BLaER1 (cell line): ENCODE measurements around the gene PRG3.

Experiments
- H3K27ac ChIP-seq: shearing (Covaris generic); formaldehyde crosslinking; 2 replicates; pipeline ENCODE4 v1.8.1; 2022
- H3K27me3 ChIP-seq: shearing (Covaris generic); formaldehyde crosslinking; 2 replicates; pipeline ENCODE4 v1.8.1; 2022
- H3K36me3 ChIP-seq: shearing (Covaris generic); formaldehyde crosslinking; 2 replicates; pipeline ENCODE4 v1.8.1; 2022
- H3K4me1 ChIP-seq: shearing (Covaris generic); formaldehyde crosslinking; 2 replicates; pipeline ENCODE4 v1.8.1; 2022
- H3K4me2 ChIP-seq: shearing (Covaris generic); formaldehyde crosslinking; 2 replicates; pipeline ENCODE4 v1.8.1; 2022
- H3K4me3 ChIP-seq: shearing (Covaris generic); formaldehyde crosslinking; 2 replicates; pipeline ENCODE4 v1.8.1; 2022
- H3K9ac ChIP-seq: shearing (Covaris generic); formaldehyde crosslinking; 2 replicates; pipeline ENCODE4 v1.8.1; 2022
- H3K9me3 ChIP-seq: shearing (Covaris generic); formaldehyde crosslinking; 2 replicates; pipeline ENCODE4 v1.8.1; 2022
- H4K20me1 ChIP-seq: shearing (Covaris generic); formaldehyde crosslinking; 2 replicates; pipeline ENCODE4 v1.8.1; 2022
- Cebpa-rat ChIP-seq: shearing (Covaris generic); IDR thresholded peaks from 2 replicates; pipeline ENCODE4 v1.8.1; 2022

PRG3 gene, protein sequence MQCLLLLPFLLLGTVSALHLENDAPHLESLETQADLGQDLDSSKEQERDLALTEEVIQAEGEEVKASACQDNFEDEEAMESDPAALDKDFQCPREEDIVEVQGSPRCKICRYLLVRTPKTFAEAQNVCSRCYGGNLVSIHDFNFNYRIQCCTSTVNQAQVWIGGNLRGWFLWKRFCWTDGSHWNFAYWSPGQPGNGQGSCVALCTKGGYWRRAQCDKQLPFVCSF

DNA sequence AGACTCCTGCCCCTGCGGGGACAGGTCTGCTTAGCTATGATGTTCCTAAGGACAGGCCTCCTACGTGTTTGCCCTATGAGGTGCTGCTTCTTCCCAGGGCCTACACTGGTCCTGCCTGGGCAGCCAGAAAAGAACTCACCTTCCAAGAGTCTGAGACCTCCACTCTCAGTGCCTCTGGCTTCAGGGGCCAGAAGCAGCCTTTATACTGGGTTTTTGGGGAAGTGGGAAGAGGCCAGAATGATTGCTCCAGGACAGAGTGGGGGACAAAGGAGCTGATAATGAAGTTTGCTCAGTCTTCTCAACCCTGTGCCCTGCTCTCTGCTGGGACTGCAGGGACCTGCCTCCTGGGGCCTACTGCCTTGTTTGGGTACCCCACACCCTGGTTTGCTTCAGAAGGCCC lies at the start of gene PRG3:
Gene PRG3 (minus strand): TSS at position 176 of the 400 bp plus-strand sequence. CDS start 442 bp downstream, outside the sequence.
- H3K4me2 ChIP-seq: no peak within 1 kb of the TSS
- H3K4me1 ChIP-seq: no peaks in the 10 kb centered on the region
- no peaks in the 10 kb centered on the region for H3K36me3 ChIP-seq
- H3K27ac ChIP-seq: no peak within 1 kb of the TSS
- no peak within 1 kb of the TSS for H3K9ac ChIP-seq
- no peaks in the 10 kb centered on the region for H3K27me3 ChIP-seq
- no peak for TF ChIP-seq Cebpa-rat
- no peaks in the 10 kb centered on the region for H4K20me1 ChIP-seq
- H3K4me3 ChIP-seq: no peak within 1 kb of the TSS
- no peaks in the 10 kb centered on the region for H3K9me3 ChIP-seq

DNA sequence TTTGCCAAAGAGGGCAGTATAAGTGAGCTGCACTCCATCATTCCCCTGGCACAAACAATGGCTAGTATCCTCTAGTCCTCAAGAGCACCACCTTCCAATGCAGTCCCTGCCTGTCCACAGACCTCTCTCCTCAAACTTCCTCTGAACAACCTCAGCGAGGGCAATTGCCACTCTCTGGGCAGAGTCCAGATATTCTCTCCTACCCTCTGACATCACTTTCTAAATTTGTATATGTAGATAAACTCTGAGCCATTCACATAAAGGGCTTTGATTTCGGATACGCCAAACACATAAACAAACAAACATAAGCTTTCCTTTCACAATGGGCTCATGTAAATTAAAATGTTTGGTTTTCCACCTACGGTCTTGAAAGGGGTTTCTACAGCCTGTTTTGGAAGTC lies 49.0 kb upstream of the PRG3 start:
- no peak overlapping the region for H3K9ac ChIP-seq
- peaks cover 36% of the 10 kb centered on the region for H3K4me1 ChIP-seq
- H4K20me1 ChIP-seq: no peaks in the 10 kb centered on the region
- H3K4me2 ChIP-seq: no peak overlapping the region
- no peak overlapping the region for H3K27ac ChIP-seq
- no peak for TF ChIP-seq Cebpa-rat
- peaks cover 10% of the 10 kb centered on the region; the same call in 1 of the 2 replicates for H3K36me3 ChIP-seq
- H3K9me3 ChIP-seq: no peaks in the 10 kb centered on the region
- H3K4me3 ChIP-seq: no peak overlapping the region
- no peaks in the 10 kb centered on the region for H3K27me3 ChIP-seq

DNA sequence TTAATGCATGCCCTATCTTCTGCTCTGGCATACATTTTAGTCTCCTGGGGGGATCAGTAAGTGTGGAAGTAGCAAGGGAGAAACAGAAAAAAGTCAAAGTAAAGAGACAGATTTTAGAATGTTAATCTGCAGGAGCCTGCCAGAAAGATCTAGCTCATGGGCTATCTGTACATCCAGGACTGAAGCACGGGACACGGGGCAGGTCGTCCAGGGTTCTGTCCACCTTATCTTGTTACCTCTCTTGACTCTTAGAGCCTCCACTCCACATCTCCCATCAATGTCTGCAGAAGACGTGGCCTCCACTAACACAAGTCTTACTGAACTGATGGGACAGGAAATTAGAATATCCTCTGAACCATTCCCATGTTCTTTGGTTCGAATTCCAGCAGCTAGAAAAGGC lies 47.7 kb upstream of the PRG3 start:
- H3K9me3 ChIP-seq: no peaks in the 10 kb centered on the region
- peaks cover 12% of the 10 kb centered on the region for H4K20me1 ChIP-seq
- H3K27ac ChIP-seq: no peak overlapping the region
- H3K36me3 ChIP-seq: peaks cover 19% of the 10 kb centered on the region
- TF ChIP-seq Cebpa-rat: no peak
- peaks cover 46% of the 10 kb centered on the region for H3K4me1 ChIP-seq
- H3K4me2 ChIP-seq: no peak overlapping the region
- H3K4me3 ChIP-seq: no peak overlapping the region
- no peaks in the 10 kb centered on the region for H3K27me3 ChIP-seq
- H3K9ac ChIP-seq: no peak overlapping the region

DNA sequence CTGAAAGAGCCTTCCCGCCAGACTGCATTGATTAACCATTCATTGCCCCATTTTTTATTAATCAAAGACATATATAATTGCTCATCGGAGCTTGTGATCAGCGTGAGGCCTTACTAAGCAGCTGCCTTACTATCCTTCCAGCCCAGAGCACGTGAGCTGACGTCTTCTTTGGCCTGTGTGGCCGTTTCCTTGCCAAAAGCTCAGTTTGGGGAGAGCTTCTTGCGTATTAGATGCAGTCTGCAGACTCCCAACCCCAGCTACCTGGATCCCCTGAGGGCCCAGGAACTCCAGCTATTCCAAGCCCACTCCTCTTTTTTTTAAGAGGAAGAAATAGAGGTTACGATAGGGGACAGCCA lies 46.8 kb upstream of the PRG3 start:
- Histone ChIP-seq H3K4me1 (peaks cover 50% of the 10 kb centered on the region), H3K9me3 (no peaks in the 10 kb centered on the region), H3K36me3 (peaks cover 28% of the 10 kb centered on the region), H3K4me2 (peak overlapping the region; percentile 100), H4K20me1 (peaks cover 19% of the 10 kb centered on the region), H3K9ac (peak overlapping the region; percentile 90), H3K27me3 (no peaks in the 10 kb centered on the region), H3K27ac (peak overlapping the region; percentile 94), H3K4me3 (peak overlapping the region; percentile 76; the same call in 1 of the 2 replicates)
- TF ChIP-seq Cebpa-rat: no peak

DNA sequence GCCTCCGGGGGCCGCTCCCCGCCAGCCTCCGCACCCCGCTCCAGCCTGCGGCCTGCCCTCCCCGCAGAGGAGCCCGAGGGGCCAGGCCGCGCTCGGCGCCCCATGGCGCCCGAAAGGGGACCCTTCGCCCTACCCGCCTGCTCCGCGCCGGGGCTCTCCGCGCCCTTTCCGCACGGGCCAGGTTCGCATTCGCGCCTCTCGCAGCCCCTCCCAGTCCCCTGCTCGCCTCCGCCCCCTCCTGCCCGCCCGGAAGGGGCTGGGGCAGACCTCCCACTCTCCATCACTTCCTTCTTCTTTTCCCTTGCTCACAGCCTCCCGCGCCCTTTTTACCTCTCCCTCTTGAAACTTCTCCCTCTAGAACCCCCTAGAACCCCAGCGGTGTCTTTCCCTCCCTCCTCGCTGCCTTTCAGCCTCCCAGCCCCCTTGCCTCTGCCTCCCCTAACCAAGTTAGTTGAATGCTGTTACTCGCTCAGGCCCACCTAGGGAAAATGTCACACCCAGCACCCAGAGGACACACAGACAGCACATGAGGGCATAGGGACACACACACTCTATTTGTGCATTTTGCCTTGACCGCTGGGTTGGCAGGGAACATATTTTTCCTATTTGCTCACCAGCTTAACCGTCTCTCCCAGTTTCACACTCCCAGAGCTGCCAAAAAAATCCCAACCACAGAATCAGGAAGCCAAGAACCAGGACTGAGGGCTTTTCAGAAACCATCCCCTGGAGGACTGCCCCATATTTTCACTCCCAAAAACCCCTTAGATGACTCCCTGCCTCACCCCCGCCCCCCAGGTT lies 46.2 kb upstream of the PRG3 start, which contains the start of gene SLC43A3:
Gene SLC43A3 (minus strand): TSS at position 193 of the 798 bp plus-strand sequence. CDS start 949 bp downstream, outside the sequence.
- H3K4me1 ChIP-seq: peaks cover 50% of the 10 kb centered on the region
- H4K20me1 ChIP-seq: peaks cover 25% of the 10 kb centered on the region
- peak within 1 kb of the TSS; percentile 100 for H3K4me2 ChIP-seq
- H3K27ac ChIP-seq: peak within 1 kb of the TSS; percentile 94
- H3K36me3 ChIP-seq: peaks cover 34% of the 10 kb centered on the region
- H3K9ac ChIP-seq: peak within 1 kb of the TSS; percentile 90
- TF ChIP-seq Cebpa-rat: no peak
- no peaks in the 10 kb centered on the region for H3K9me3 ChIP-seq
- H3K27me3 ChIP-seq: no peaks in the 10 kb centered on the region
- H3K4me3 ChIP-seq: peak within 1 kb of the TSS; percentile 76

DNA sequence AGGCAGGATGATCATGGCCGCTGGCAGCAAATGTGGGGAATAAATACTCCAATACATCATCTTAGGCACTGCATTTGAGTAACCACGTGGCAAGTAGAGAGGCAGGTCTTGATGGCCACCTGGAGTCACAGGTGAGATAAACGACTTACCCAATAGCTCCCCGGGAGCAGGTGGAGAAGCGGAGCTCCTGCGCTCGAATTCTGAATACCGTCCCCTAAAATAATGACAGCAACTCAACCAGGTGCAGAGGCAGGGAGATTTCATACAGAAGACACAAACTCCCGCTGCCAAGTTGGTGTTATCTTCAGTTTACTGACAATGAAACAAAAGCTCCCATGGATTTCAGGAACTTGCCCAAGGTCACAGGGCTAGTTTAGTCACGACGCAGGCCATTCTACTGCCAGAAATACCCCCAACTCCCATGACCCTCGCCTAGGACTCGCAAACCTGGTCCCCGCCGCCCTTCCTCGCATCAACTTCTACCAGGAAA lies 45.5 kb upstream of the PRG3 start:
- no peaks in the 10 kb centered on the region for H3K9me3 ChIP-seq
- H3K9ac ChIP-seq: peak overlapping the region; percentile 90

DNA sequence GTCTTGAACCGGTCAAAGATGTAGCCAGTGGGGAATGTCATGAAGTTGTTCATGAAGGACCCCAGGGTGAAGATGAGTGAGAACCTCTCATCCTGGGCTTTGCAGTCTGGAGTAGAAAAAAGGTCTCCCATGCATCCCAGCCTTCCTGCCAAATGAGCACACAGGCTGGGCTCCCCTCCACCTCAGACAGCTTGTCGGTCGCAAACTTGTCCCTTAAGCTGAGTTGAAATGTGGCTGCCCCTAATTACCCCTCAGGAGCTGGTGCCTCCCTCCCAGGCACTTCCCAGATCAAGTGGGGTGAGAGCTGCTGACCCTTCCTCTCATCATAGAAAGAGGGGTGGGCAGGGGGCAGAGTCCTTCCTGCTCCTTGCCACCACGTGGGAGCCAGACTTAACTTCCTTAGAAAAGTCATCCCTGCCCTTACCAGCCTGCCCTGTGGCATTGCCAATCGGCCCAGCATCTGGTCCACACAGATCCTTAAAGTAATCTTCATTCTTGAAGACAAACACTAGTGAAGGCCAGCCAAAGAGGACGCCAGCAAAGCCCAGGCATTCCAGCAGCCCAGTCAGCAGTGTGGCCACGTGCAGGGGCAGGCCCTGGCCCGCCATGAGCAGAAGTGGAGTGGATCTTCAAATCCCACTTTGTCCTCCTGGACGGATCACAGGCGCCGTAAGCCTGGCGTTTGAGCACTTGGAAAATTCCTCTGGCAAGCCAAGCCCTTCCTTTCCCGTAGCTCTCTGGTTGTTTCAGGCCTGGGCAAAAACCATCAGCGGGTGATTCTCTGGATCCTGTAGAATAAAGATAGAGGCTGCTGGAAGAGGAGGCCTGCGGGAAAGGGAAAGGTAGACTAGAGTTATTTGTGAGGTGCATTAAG lies 44.9 kb upstream of the PRG3 start:
- no peak for TF ChIP-seq Cebpa-rat
- Histone ChIP-seq H3K27me3 (no peaks in the 10 kb centered on the region), H3K4me3 (peak overlapping the region; percentile 76), H3K9me3 (no peaks in the 10 kb centered on the region), H3K27ac (peak overlapping the region; percentile 94), H4K20me1 (peaks cover 38% of the 10 kb centered on the region), H3K4me1 (peaks cover 61% of the 10 kb centered on the region), H3K9ac (peak overlapping the region; percentile 90), H3K36me3 (peaks cover 47% of the 10 kb centered on the region), H3K4me2 (peak overlapping the region; percentile 100)

More for the DNA sequence above, 45.5 kb upstream of the PRG3 start:
- peak overlapping the region; percentile 100 for H3K4me2 ChIP-seq
- no peaks in the 10 kb centered on the region for H3K27me3 ChIP-seq
- peaks cover 54% of the 10 kb centered on the region for H3K4me1 ChIP-seq
- H3K36me3 ChIP-seq: peaks cover 40% of the 10 kb centered on the region
- no peak for TF ChIP-seq Cebpa-rat
- H3K4me3 ChIP-seq: peak overlapping the region; percentile 76
- peak overlapping the region; percentile 94 for H3K27ac ChIP-seq
- H4K20me1 ChIP-seq: peaks cover 31% of the 10 kb centered on the region

DNA sequence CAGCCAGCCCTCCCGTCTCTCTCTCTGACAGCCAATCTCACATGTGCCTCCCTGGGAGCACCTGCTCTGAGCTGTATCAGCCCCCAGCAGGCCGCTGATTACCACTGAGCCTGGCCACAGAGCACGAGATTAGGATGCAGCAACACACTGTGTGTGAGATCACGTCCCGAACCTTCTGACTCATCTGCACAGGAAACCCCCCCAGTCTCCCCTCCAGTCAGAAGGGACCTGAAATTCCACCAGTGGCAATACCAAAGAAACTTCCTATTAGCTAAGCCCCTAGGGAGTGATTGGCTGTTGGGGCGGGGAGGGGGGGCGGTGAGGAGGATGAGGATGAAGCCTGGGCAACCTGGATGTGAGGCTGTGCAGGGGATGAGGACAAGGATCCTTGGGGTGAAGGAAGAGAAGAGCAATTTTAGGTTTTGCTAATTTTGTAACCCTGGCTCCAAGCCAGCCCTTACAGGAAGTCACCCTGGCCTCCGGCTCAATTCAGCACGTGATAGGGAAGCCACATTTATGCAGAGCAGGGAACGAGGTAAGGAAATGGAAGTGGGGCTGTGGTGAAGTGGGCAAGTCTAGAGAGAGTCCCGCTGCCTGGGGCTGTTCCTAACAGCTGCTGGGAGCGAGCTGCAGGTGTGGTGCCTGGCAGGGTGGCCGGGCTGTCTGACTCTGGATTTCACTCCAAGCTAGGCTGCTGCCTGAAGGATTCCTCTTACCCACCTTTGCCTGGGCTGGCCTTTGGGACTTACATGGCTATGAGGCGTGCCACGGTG lies 44.0 kb upstream of the PRG3 start:
- peaks cover 46% of the 10 kb centered on the region for H4K20me1 ChIP-seq
- H3K4me2 ChIP-seq: peak overlapping the region; percentile 100
- peaks cover 56% of the 10 kb centered on the region for H3K36me3 ChIP-seq
- peak overlapping the region; percentile 76 for H3K4me3 ChIP-seq
- peak overlapping the region; percentile 90 for H3K9ac ChIP-seq
- peaks cover 62% of the 10 kb centered on the region for H3K4me1 ChIP-seq
- no peaks in the 10 kb centered on the region for H3K9me3 ChIP-seq
- H3K27ac ChIP-seq: peak overlapping the region; percentile 94
- H3K27me3 ChIP-seq: no peaks in the 10 kb centered on the region
- TF ChIP-seq Cebpa-rat: no peak
